Breast epithelium (tissue), 3 donors: ENCODE data around the gene EPG5.

Source experiments
- CTCF ChIP-seq, 3 donors: fragments of 450-650 bp; IDR thresholded peaks; one replicate each; pipeline ENCODE4 v1.5.1; 2016 to 2017; ENCODE audit warnings: antibody characterized with exemption in 3 of 3, mild to moderate bottlenecking in 3 of 3, moderate library complexity in 3 of 3
- POLR2AphosphoS5 ChIP-seq, 3 donors: sonication (generic); formaldehyde crosslinking; IDR thresholded peaks; one replicate each; pipeline ENCODE4 v1.6.1; 2017; ENCODE audit warnings: antibody characterized with exemption in 3 of 3

GRCh38 chr18:45801416-45802004 is 165.6 kb downstream of the EPG5 start:
- TF ChIP-seq POLR2AphosphoS5 (IDR thresholded peaks at IDR 0.05) (no peak), CTCF (IDR thresholded peaks at IDR 0.05) (no peak)
